PFSK-1 (cell line): ENCODE measurements around the gene KIRREL3.

Experiments
- FOXP2 ChIP-seq: optimal IDR thresholded peaks from 2 replicates; pipeline ENCODE3; 2011; ENCODE audit warnings: borderline replicate concordance, control low read depth, inconsistent platforms; ENCODE audit not compliant: insufficient read depth; ENCODE audit errors: extremely low read length, extremely low read depth
- POLR2AphosphoS5 ChIP-seq: IDR thresholded peaks from 2 replicates; pipeline ENCODE4 v1.6.1; 2012; ENCODE audit warnings: low read depth, mild to moderate bottlenecking, control low read depth, low read length, moderate library complexity
- REST ChIP-seq, 2 experiments: IDR thresholded peaks; 2 replicates each; pipeline versions ENCODE4 v1.6.1 to v1.8.0; 2011 to 2012; ENCODE audit warnings: low read depth in 2 of 2, low read length in 2 of 2, control low read depth in 1 of 2, inconsistent platforms in 1 of 2, mild to moderate bottlenecking in 1 of 2, moderate library complexity in 1 of 2; ENCODE audit not compliant: insufficient read depth in 1 of 2
- SIN3A ChIP-seq: IDR thresholded peaks from 2 replicates; pipeline ENCODE4 v1.6.1; 2012; ENCODE audit warnings: mild to moderate bottlenecking, low read length, moderate library complexity, borderline replicate concordance; ENCODE audit not compliant: insufficient read depth
- TAF1 ChIP-seq: IDR thresholded peaks from 2 replicates; pipeline ENCODE4 v1.6.1; 2012; ENCODE audit warnings: low read length, control low read depth, borderline replicate concordance; ENCODE audit not compliant: insufficient read depth

Gene KIRREL3

GRCh38 chr11:126476266-126476924, 524.2 kb downstream of the KIRREL3 start:
- TF ChIP-seq FOXP2 = no peak
- TF ChIP-seq TAF1 = no peak
- no peak for TF ChIP-seq REST (IDR thresholded peaks at IDR 0.05; ENCODE audit: insufficient read depth in 1 of 2, low read depth in 2 of 2, low read length in 2 of 2)
- TF ChIP-seq POLR2AphosphoS5 = no peak
- TF ChIP-seq SIN3A = no peak

GRCh38 chr11:126475014-126475991, 525.3 kb downstream of the KIRREL3 start:
- no peak for TF ChIP-seq SIN3A
- no peak for TF ChIP-seq REST (IDR thresholded peaks at IDR 0.05; ENCODE audit: insufficient read depth in 1 of 2, low read depth in 2 of 2, low read length in 2 of 2)
- no peak for TF ChIP-seq TAF1
- no peak for TF ChIP-seq FOXP2
- no peak for TF ChIP-seq POLR2AphosphoS5

GRCh38 chr11:126474220-126474619, 526.4 kb downstream of the KIRREL3 start:
- TF ChIP-seq SIN3A = no peak
- TF ChIP-seq REST (IDR thresholded peaks at IDR 0.05; ENCODE audit: insufficient read depth in 1 of 2, low read depth in 2 of 2, low read length in 2 of 2) = no peak
- no peak for TF ChIP-seq TAF1
- TF ChIP-seq POLR2AphosphoS5 = no peak
- no peak for TF ChIP-seq FOXP2

DNA sequence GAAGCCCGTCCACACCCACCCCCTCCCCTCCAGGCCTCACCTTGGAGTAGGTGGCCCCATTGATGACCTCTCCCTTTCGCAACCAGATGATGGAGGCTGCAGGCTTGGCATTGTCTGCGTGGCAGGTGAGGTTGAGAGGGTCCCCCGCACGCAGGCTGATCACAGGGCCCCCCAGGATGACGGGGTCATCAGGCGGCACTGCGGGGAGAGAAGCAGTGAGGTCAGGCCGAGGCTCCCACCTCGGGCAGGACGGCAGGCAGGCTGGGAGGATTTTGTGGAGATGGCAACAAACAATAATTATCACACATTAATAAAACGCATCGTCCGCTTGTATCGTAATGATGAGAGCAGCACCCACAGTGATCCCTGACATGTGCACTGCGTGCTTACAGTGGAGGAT, 527.3 kb downstream of the KIRREL3 start:
- TF ChIP-seq FOXP2 (no peak), POLR2AphosphoS5 (no peak)

- TF ChIP-seq POLR2AphosphoS5 (no peak), SIN3A (no peak), REST (IDR thresholded peaks at IDR 0.05; ENCODE audit: insufficient read depth in 1 of 2, low read depth in 2 of 2, low read length in 2 of 2) (no peak), TAF1 (no peak), FOXP2 (no peak)
Observed at GRCh38 chr11:126469311-126469710, 531.3 kb downstream of the KIRREL3 start.
